SK-N-SH treated with all-trans-retinoic acid at 6 μM for 48 hours (cell line): ENCODE measurements around the gene ARMC2.

ENCODE experiments used
- ATAC-seq: fragments of 200-7000 bp; cut with Tn5 transposase; 3 replicates; pipeline ENCODE4 v1.9.1; 2020; ENCODE audit warnings: mild to moderate bottlenecking, moderate library complexity
- BACH2 ChIP-seq: fragments of 250-450 bp; sonication (Bioruptor Pico); IDR thresholded peaks from 2 replicates; pipeline ENCODE4 v1.9.0; 2021; ENCODE audit warnings: mild to moderate bottlenecking, borderline replicate concordance
- CSDC2 ChIP-seq: fragments of 250-450 bp; sonication (Bioruptor Pico); IDR thresholded peaks from 2 replicates; pipeline ENCODE4 v1.5.0; 2020; ENCODE audit warnings: mild to moderate bottlenecking, moderate library complexity
- CSRNP3 ChIP-seq: fragments of 250-450 bp; sonication (Bioruptor Pico); IDR thresholded peaks from 2 replicates; pipeline ENCODE4 v1.5.1; 2021; ENCODE audit warnings: mild to moderate bottlenecking, moderate library complexity
- ESRRG ChIP-seq: fragments of 250-450 bp; sonication (Bioruptor Pico); IDR thresholded peaks from 2 replicates; pipeline ENCODE4 v1.6.1; 2021; ENCODE audit warnings: mild to moderate bottlenecking
- GLIS3 ChIP-seq: fragments of 250-450 bp; sonication (Bioruptor Pico); IDR thresholded peaks from 2 replicates; pipeline ENCODE4 v1.5.0; 2020; ENCODE audit warnings: mild to moderate bottlenecking, moderate library complexity
- ISL1 ChIP-seq: fragments of 250-450 bp; sonication (Bioruptor Pico); IDR thresholded peaks from 2 replicates; pipeline ENCODE4 v2.1.2; 2022; ENCODE audit warnings: mild to moderate bottlenecking, moderate library complexity
- OSR1 ChIP-seq: fragments of 250-450 bp; sonication (Bioruptor Pico); IDR thresholded peaks from 2 replicates; pipeline ENCODE4 v1.8.0; 2022; ENCODE audit warnings: moderate library complexity, mild to moderate bottlenecking, inconsistent platforms
- PPARA ChIP-seq: fragments of 250-450 bp; sonication (Bioruptor Pico); IDR thresholded peaks from 2 replicates; pipeline ENCODE4 v1.5.0; 2020; ENCODE audit warnings: mild to moderate bottlenecking, borderline replicate concordance
- RARB ChIP-seq: fragments of 250-450 bp; sonication (Bioruptor Pico); IDR thresholded peaks from 2 replicates; pipeline ENCODE4 v1.8.0; 2021; ENCODE audit warnings: mild to moderate bottlenecking, moderate library complexity
- SNAI2 ChIP-seq: fragments of 250-450 bp; sonication (Bioruptor Pico); IDR thresholded peaks from 2 replicates; pipeline ENCODE4 v1.5.0; 2020; ENCODE audit warnings: mild to moderate bottlenecking, moderate library complexity
- TCF4 ChIP-seq: fragments of 250-450 bp; sonication (Bioruptor Pico); IDR thresholded peaks from 2 replicates; pipeline ENCODE4 v1.8.0; 2021; ENCODE audit warnings: mild to moderate bottlenecking, moderate library complexity, borderline replicate concordance
- TSHZ2 ChIP-seq: fragments of 250-450 bp; sonication (Bioruptor Pico); IDR thresholded peaks from 2 replicates; pipeline ENCODE4 v1.5.0; 2020; ENCODE audit warnings: mild to moderate bottlenecking, moderate library complexity
- ZC3H10 ChIP-seq: fragments of 250-450 bp; sonication (Bioruptor Pico); IDR thresholded peaks from 2 replicates; pipeline ENCODE4 v1.5.1; 2021; ENCODE audit warnings: mild to moderate bottlenecking, moderate library complexity
- ZNF565 ChIP-seq: fragments of 450-650 bp; formaldehyde crosslinking; conservative IDR thresholded peaks from 2 replicates; pipeline ENCODE4 v1.5.0; 2020; ENCODE audit warnings: low read depth, mild to moderate bottlenecking, moderate library complexity
- ZNF70 ChIP-seq: fragments of 450-650 bp; formaldehyde crosslinking; IDR thresholded peaks from 2 replicates; pipeline ENCODE4 v1.5.0; 2020; ENCODE audit warnings: mild to moderate bottlenecking, moderate library complexity
- ZNF8 ChIP-seq: fragments of 450-650 bp; formaldehyde crosslinking; IDR thresholded peaks from 2 replicates; pipeline ENCODE4 v1.5.0; 2020; ENCODE audit warnings: mild to moderate bottlenecking, moderate library complexity
- TF ChIP-seq, protein P1 (sequence below): fragments of 250-450 bp; sonication (Bioruptor Pico); IDR thresholded peaks from 2 replicates; pipeline ENCODE4 v1.8.0; 2020; ENCODE audit warnings: mild to moderate bottlenecking, moderate library complexity, borderline replicate concordance
- TF ChIP-seq, protein P2 (sequence below): fragments of 250-450 bp; sonication (Bioruptor Pico); IDR thresholded peaks from 2 replicates; pipeline ENCODE4 v1.5.1; 2020; ENCODE audit warnings: low read depth, mild to moderate bottlenecking, moderate library complexity

ARMC2 gene

GRCh38 chr6:108837236-108837971 lies 10.8 kb upstream of the ARMC2 start (continued):
- no peak for TF ChIP-seq CSRNP3 (CRISPR knock-in tag)
- TF ChIP-seq BACH2 (CRISPR knock-in tag) = no peak
- no peak for TF ChIP-seq TCF4
- no peak for TF ChIP-seq GLIS3 (CRISPR knock-in tag)

GRCh38 chr6:108838101-108838717 lies 10.0 kb upstream of the ARMC2 start:
- ATAC-seq = peak; percentile 37; the same call in 1 of the 3 replicates
- TF ChIP-seq BACH2 (CRISPR knock-in tag) = no peak
- TF ChIP-seq TSHZ2 (CRISPR knock-in tag) = no peak
- TF ChIP-seq ESRRG (CRISPR knock-in tag) = no peak

DNA sequence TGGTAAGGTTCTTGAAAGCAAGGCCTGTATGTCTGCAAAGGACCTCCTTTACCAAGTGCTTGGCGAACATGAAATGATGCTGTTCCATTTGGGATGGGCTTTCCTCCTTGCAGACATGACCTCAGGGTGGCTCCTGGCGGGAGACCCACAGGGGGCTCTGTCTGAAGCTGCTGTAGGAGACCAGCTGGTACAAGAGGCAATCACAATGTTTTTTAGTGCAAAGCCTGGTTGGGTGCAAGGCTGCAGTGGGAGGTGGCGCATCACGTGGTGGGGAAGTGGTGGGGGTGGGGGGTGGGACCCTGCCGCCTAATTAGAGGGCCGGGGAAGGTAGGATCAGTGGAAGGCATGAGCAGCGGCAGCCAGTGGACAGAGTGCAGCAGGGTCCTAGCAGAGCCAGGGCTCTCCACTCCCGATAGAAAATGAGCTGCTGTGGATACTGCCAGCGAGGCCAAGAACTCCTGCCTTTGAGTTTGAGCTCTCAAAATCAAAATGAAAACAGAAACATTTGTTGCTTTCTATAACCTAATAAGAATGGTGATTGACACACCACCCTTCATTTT lies 9.1 kb upstream of the ARMC2 start:
- no peak for TF ChIP-seq BACH2 (CRISPR knock-in tag)
- no peak for TF ChIP-seq SNAI2 (CRISPR knock-in tag)
- TF ChIP-seq RARB (CRISPR knock-in tag) = no peak
- TF ChIP-seq ZNF70 (CRISPR knock-in tag) = no peak
- TF ChIP-seq TCF4 = no peak
- TF ChIP-seq CSRNP3 (CRISPR knock-in tag) = no peak
- TF ChIP-seq, protein P1, sequence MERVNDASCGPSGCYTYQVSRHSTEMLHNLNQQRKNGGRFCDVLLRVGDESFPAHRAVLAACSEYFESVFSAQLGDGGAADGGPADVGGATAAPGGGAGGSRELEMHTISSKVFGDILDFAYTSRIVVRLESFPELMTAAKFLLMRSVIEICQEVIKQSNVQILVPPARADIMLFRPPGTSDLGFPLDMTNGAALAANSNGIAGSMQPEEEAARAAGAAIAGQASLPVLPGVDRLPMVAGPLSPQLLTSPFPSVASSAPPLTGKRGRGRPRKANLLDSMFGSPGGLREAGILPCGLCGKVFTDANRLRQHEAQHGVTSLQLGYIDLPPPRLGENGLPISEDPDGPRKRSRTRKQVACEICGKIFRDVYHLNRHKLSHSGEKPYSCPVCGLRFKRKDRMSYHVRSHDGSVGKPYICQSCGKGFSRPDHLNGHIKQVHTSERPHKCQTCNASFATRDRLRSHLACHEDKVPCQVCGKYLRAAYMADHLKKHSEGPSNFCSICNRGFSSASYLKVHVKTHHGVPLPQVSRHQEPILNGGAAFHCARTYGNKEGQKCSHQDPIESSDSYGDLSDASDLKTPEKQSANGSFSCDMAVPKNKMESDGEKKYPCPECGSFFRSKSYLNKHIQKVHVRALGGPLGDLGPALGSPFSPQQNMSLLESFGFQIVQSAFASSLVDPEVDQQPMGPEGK (CRISPR knock-in tag) = no peak
- TF ChIP-seq, protein P2, sequence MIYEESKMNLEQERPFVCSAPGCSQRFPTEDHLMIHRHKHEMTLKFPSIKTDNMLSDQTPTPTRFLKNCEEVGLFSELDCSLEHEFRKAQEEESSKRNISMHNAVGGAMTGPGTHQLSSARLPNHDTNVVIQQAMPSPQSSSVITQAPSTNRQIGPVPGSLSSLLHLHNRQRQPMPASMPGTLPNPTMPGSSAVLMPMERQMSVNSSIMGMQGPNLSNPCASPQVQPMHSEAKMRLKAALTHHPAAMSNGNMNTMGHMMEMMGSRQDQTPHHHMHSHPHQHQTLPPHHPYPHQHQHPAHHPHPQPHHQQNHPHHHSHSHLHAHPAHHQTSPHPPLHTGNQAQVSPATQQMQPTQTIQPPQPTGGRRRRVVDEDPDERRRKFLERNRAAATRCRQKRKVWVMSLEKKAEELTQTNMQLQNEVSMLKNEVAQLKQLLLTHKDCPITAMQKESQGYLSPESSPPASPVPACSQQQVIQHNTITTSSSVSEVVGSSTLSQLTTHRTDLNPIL = no peak
- TF ChIP-seq CSDC2 (CRISPR knock-in tag) = no peak
- TF ChIP-seq PPARA = no peak
- ATAC-seq = no peak

DNA sequence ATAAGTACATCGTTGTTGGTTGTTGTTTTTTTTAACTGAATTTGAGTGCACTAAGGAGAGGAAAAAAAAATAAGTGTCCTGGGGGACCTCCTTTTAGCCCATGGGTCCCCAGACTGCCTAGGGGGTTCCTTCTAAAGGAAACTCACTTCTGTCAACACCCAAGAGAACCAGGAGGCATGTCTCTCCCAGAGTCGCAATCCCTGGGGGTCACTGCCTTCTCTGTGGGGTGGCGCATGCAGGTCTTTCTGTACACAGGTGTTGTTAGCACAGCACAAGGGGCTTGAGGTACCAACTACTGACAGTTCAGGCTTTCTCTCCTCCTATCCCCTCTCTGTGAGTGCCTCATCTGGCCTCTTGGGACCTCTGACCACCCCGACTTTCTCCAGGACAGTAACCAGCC lies 7.3 kb upstream of the ARMC2 start:
- ATAC-seq = no peak
- TF ChIP-seq BACH2 (CRISPR knock-in tag) = no peak
- TF ChIP-seq ZNF70 (CRISPR knock-in tag) = no peak
- no peak for TF ChIP-seq ESRRG (CRISPR knock-in tag)
- TF ChIP-seq, protein P2 = no peak
- no peak for TF ChIP-seq ZNF8 (CRISPR knock-in tag)
- no peak for TF ChIP-seq ZNF565 (CRISPR knock-in tag)
- no peak for TF ChIP-seq ISL1 (CRISPR knock-in tag)
- TF ChIP-seq OSR1 (CRISPR knock-in tag) = no peak
- TF ChIP-seq ZC3H10 = no peak
- TF ChIP-seq PPARA = no peak
